Measurements from ENCODE around the gene ONECUT1.
A peak's percentile ranks its signal among the peaks of the same experiment; 100 is the strongest.

GRCh38 chr15:52780172-52780980 lies 9.8 kb downstream of the ONECUT1 start:
- TF ChIP-seq CTCF (conservative IDR thresholded peaks at IDR 0.05) (peak; percentile 96), ZFX (IDR thresholded peaks at IDR 0.05) (no peak)
